GM23338 (cell line): ENCODE measurements around the gene CD226. TPM values are rescaled to one million over a fixed set of nuclear protein-coding genes. Genes with fewer than 3 reads are reported as not detected.

ENCODE experiments used
- ATAC-seq: fragments of 200-7000 bp; cut with Tn5 transposase; 3 replicates; pipeline ENCODE4 v1.9.1; 2020
- DNase-seq: peaks from one replicate; pipeline ENCODE4 v3.0.0-alpha.2; 2015; ENCODE audit warnings: low spot score
- H2AFZ ChIP-seq: fragments of 200-600 bp; sonication (generic); 2 replicates; pipeline ENCODE4 v1.8.0; 2016; ENCODE audit warnings: antibody characterized with exemption, mild to moderate bottlenecking, moderate library complexity
- H3F3A ChIP-seq: fragments of 200-600 bp; sonication (generic); replicated peaks from 2 replicates; pipeline ENCODE4 v1.8.0; 2017; ENCODE audit warnings: antibody characterized with exemption, mixed run types, low read depth
- H3K27ac ChIP-seq: fragments of 200-600 bp; sonication (generic); 2 replicates; pipeline ENCODE4 v1.6.1; 2016; ENCODE audit warnings: low read depth
- H3K27me3 ChIP-seq: fragments of 200-600 bp; sonication (generic); 2 replicates; pipeline ENCODE4 v1.8.0; 2016; ENCODE audit warnings: mild to moderate bottlenecking, mixed run types, moderate library complexity; ENCODE audit not compliant: insufficient read depth
- H3K36me3 ChIP-seq: fragments of 200-600 bp; sonication (generic); 2 replicates; pipeline ENCODE4 v1.8.0; 2016; ENCODE audit warnings: mild to moderate bottlenecking; ENCODE audit not compliant: insufficient read depth
- H3K4me1 ChIP-seq: fragments of 200-600 bp; sonication (generic); 2 replicates; pipeline ENCODE4 v1.8.0; 2016; ENCODE audit warnings: mild to moderate bottlenecking, moderate library complexity; ENCODE audit not compliant: insufficient read depth
- H3K4me2 ChIP-seq: fragments of 200-600 bp; sonication (generic); 2 replicates; pipeline ENCODE4 v1.7.1; 2017; ENCODE audit warnings: mixed run types
- H3K4me3 ChIP-seq: fragments of 200-600 bp; sonication (generic); 2 replicates; pipeline ENCODE4 v1.6.1; 2016; ENCODE audit warnings: mixed run types
- H3K79me2 ChIP-seq: fragments of 200-600 bp; sonication (generic); replicated peaks from 2 replicates; pipeline ENCODE4 v1.8.0; 2017; ENCODE audit warnings: mild to moderate bottlenecking; ENCODE audit not compliant: insufficient read depth
- H3K9me2 ChIP-seq: fragments of 200-600 bp; sonication (generic); 2 replicates; pipeline ENCODE4 v1.8.0; 2017; ENCODE audit not compliant: insufficient read depth
- H4K20me1 ChIP-seq: fragments of 200-600 bp; sonication (generic); replicated peaks from 2 replicates; pipeline ENCODE4 v1.8.0; 2017; ENCODE audit warnings: mild to moderate bottlenecking; ENCODE audit not compliant: insufficient read depth
- H3K27ac Mint-ChIP-seq: 2 replicates; pipeline ENCODE4 v1.8.0; 2020; ENCODE audit warnings: inconsistent platforms, mild to moderate bottlenecking, moderate library complexity, mixed read lengths
- H3K27me3 Mint-ChIP-seq: 3 replicates; pipeline ENCODE4 v1.8.0; 2022; ENCODE audit warnings: low read depth, mild to moderate bottlenecking, moderate library complexity, mixed read lengths, inconsistent platforms; ENCODE audit not compliant: insufficient read depth, poor library complexity
- H3K36me3 Mint-ChIP-seq: 3 replicates; pipeline ENCODE4 v1.8.0; 2021; ENCODE audit warnings: low read depth, mild to moderate bottlenecking, inconsistent platforms, moderate library complexity, mixed read lengths
- H3K4me1 Mint-ChIP-seq: 3 replicates; pipeline ENCODE4 v1.8.0; 2020; ENCODE audit warnings: mild to moderate bottlenecking, inconsistent platforms, mixed read lengths
- H3K4me3 Mint-ChIP-seq: 3 replicates; pipeline ENCODE4 v1.8.0; 2021; ENCODE audit warnings: moderate library complexity, mild to moderate bottlenecking, inconsistent platforms, mixed read lengths
- H3K9me3 Mint-ChIP-seq: 3 replicates; pipeline ENCODE4 v1.8.0; 2020; ENCODE audit warnings: moderate library complexity, mild to moderate bottlenecking, inconsistent platforms, mixed read lengths
- ETS1 ChIP-seq: IDR thresholded peaks from 2 replicates; pipeline ENCODE4 v1.6.1; 2016; ENCODE audit warnings: antibody characterized with exemption
- EZH2 ChIP-seq: fragments of 200-600 bp; sonication (generic); IDR thresholded peaks from one replicate; pipeline ENCODE4 v1.8.0; 2017; ENCODE audit warnings: antibody characterized with exemption, mild to moderate bottlenecking, low read depth; ENCODE audit not compliant: unreplicated experiment
- EZH2phosphoT487 ChIP-seq: fragments of 200-600 bp; sonication (generic); IDR thresholded peaks from one replicate; pipeline ENCODE4 v1.8.1; 2018; ENCODE audit warnings: antibody characterized with exemption; ENCODE audit not compliant: unreplicated experiment
- NANOG ChIP-seq: IDR thresholded peaks from 2 replicates; pipeline ENCODE4 v1.6.1; 2016; ENCODE audit warnings: antibody characterized with exemption, borderline replicate concordance
- POLR2AphosphoS5 ChIP-seq: IDR thresholded peaks from 2 replicates; pipeline ENCODE4 v1.6.1; 2016; ENCODE audit warnings: antibody characterized with exemption, low read depth
- REST ChIP-seq: IDR thresholded peaks from one replicate; pipeline ENCODE4 v1.6.1; 2018; ENCODE audit warnings: antibody characterized with exemption; ENCODE audit not compliant: unreplicated experiment
- STAT1 ChIP-seq: IDR thresholded peaks from one replicate; pipeline ENCODE4 v1.6.1; 2016; ENCODE audit warnings: antibody characterized with exemption; ENCODE audit not compliant: unreplicated experiment
- ZNF114 ChIP-seq: fragments of 250-450 bp; sonication (Bioruptor Pico); IDR thresholded peaks from 2 replicates; pipeline ENCODE4 v1.5.0; 2020; ENCODE audit warnings: mild to moderate bottlenecking, moderate library complexity
- ZNF331 ChIP-seq: fragments of 250-450 bp; sonication (Bioruptor Pico); IDR thresholded peaks from 2 replicates; pipeline ENCODE4 v1.5.0; 2020; ENCODE audit warnings: low read depth, mild to moderate bottlenecking, moderate library complexity
- polyA plus RNA-seq: library from polyadenylated mRNA; unstranded; fragments of >200 nt; fragmentation: Nextera tagmentation; extraction: Ambion mirVana; gene quantifications from 2 replicates; pipeline ENCODE4 v1.2.1, GENCODE V29; 2016
- total RNA-seq: library from RNA; depleted of rRNA; stranded (reverse); fragments of >200 nt; shearing (Covaris generic); gene quantifications from 2 replicates; pipeline ENCODE4 v1.2.3, GENCODE V29; 2014
- TF ChIP-seq, protein P1 (sequence below), 2 experiments: fragments of 200-600 bp in 1 of 2; sonication (generic) in 1 of 2; conservative IDR thresholded peaks; 2 replicates each; pipeline versions ENCODE4 v1.5.1 to v1.6.1; 2016 to 2017; ENCODE audit warnings: antibody characterized with exemption in 2 of 2, low read depth in 2 of 2, mild to moderate bottlenecking in 2 of 2, moderate library complexity in 1 of 2

The CD226 gene
- total and polyA plus RNA-seq, 2 experiments from 2014 or later, result not detected

DNA sequence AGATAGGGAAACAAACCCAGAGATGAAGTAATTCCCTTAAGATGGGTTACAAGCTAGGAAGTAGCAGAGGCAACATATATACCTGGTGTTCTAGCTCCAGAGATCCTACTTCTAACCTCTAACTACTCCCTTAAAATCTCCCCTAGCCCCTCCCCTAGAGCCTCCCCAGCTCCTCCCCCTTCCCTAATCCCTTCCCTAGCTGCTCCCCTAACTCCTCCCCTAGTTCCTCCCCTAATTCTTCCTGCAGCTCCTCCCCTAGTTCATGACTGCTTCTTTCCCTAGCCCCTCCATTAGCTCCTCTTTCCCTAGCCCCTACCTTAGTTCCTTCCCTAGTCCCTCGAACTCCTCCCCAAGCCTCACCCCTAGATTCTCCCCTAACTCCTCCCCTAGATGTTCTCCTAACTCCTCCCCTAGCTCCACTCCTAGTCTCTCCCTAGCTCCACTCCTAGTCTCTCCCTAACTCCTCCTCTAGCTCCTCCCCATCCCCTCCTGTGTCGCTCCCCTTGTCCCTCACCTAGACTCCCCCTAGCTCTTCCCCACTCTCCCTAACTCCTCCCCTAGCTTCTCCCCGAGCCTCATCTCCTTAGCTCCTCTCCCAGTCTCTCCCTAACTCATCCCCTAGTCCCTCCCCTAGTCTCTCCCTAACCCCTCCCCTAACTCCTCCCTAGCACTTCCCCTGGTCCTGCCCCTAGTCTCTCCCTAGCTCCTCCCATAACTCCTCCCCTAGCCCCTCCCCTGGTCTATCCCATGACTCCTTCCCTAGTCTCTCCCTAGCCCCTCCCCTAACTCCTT is 108.9 kb downstream of the CD226 start:
- Mint-ChIP-seq H3K36me3 (peaks cover 3% of the 10 kb centered on the region; the same call in 1 of the 3 replicates), H3K4me3 (no peak overlapping the region), H3K27ac (no peak overlapping the region), H3K4me1 (peaks cover 4% of the 10 kb centered on the region; the same call in 2 of the 3 replicates), H3K27me3 (peaks cover 4% of the 10 kb centered on the region), H3K9me3 (no peaks in the 10 kb centered on the region; the same call in 2 of the 3 replicates)
- no peaks in the 10 kb centered on the region for H3F3A ChIP-seq
- DNase-seq, result peak; percentile 81
- no peaks in the 10 kb centered on the region for H3K79me2 ChIP-seq
- no peak overlapping the region for H3K27ac ChIP-seq
- H3K36me3 ChIP-seq, result no peaks in the 10 kb centered on the region
- ATAC-seq, result peak; percentile 88
- no peak for TF ChIP-seq ETS1
- no peak for TF ChIP-seq POLR2AphosphoS5
- TF ChIP-seq REST, result no peak
- TF ChIP-seq EZH2, result no peak
- no peak for TF ChIP-seq EZH2phosphoT487
- TF ChIP-seq ZNF114 (CRISPR knock-in tag), result no peak
- TF ChIP-seq ZNF331, result no peak
- H3K4me2 ChIP-seq, result no peak overlapping the region
- no peaks in the 10 kb centered on the region for H3K4me1 ChIP-seq
- 0 out of 2 replicates have a peak, but pooled peaks cover 4% of the 10 kb centered on the region for H3K9me2 ChIP-seq
- H3K4me3 ChIP-seq, result no peak overlapping the region
- H2AFZ ChIP-seq, result no peak overlapping the region; the same call in 1 of the 2 replicates
- no peaks in the 10 kb centered on the region for H4K20me1 ChIP-seq
- H3K27me3 ChIP-seq, result no peaks in the 10 kb centered on the region

- no peak overlapping the region for H3K4me2 ChIP-seq
- no peak overlapping the region for H3K27ac Mint-ChIP-seq
- peaks cover 4% of the 10 kb centered on the region; the same call in 2 of the 3 replicates for H3K4me1 Mint-ChIP-seq
- H2AFZ ChIP-seq, result no peak overlapping the region
- no peak overlapping the region for H3K4me3 ChIP-seq
- H3K27ac ChIP-seq, result no peak overlapping the region
- H3K4me3 Mint-ChIP-seq, result no peak overlapping the region
- H3K27me3 Mint-ChIP-seq, result peaks cover 4% of the 10 kb centered on the region
- H3K27me3 ChIP-seq, result no peaks in the 10 kb centered on the region
- no peaks in the 10 kb centered on the region for H4K20me1 ChIP-seq
- H3K4me1 ChIP-seq, result no peaks in the 10 kb centered on the region
- H3F3A ChIP-seq, result no peaks in the 10 kb centered on the region
- peaks cover 3% of the 10 kb centered on the region; the same call in 1 of the 3 replicates for H3K36me3 Mint-ChIP-seq
- DNase-seq, result no peak
- no peak for ATAC-seq
- H3K9me2 ChIP-seq, result 0 out of 2 replicates have a peak, but pooled peaks cover 4% of the 10 kb centered on the region
- H3K9me3 Mint-ChIP-seq, result no peaks in the 10 kb centered on the region; the same call in 2 of the 3 replicates
- no peaks in the 10 kb centered on the region for H3K79me2 ChIP-seq
- H3K36me3 ChIP-seq, result no peaks in the 10 kb centered on the region
- no peak for TF ChIP-seq ZNF114 (CRISPR knock-in tag)
- no peak for TF ChIP-seq STAT1
- TF ChIP-seq ZNF331, result no peak
- TF ChIP-seq EZH2phosphoT487, result no peak
- no peak for TF ChIP-seq POLR2AphosphoS5
- TF ChIP-seq, protein P1, sequence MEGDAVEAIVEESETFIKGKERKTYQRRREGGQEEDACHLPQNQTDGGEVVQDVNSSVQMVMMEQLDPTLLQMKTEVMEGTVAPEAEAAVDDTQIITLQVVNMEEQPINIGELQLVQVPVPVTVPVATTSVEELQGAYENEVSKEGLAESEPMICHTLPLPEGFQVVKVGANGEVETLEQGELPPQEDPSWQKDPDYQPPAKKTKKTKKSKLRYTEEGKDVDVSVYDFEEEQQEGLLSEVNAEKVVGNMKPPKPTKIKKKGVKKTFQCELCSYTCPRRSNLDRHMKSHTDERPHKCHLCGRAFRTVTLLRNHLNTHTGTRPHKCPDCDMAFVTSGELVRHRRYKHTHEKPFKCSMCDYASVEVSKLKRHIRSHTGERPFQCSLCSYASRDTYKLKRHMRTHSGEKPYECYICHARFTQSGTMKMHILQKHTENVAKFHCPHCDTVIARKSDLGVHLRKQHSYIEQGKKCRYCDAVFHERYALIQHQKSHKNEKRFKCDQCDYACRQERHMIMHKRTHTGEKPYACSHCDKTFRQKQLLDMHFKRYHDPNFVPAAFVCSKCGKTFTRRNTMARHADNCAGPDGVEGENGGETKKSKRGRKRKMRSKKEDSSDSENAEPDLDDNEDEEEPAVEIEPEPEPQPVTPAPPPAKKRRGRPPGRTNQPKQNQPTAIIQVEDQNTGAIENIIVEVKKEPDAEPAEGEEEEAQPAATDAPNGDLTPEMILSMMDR (conservative IDR thresholded peaks at IDR 0.05; ENCODE audit: low read depth in 2 of 2), result no peak
- no peak for TF ChIP-seq NANOG
- TF ChIP-seq ETS1, result no peak
These were observed 109.7 kb downstream of the CD226 start for GRCh38 chr18:69838003-69838402.
